ENCODE measurements around the gene FBN2.

FBN2 gene

GRCh38 chr5:128538250-128539037, 399 bp upstream of the FBN2 start:
- peaks cover 2% of the 10 kb centered on the region for H3K79me2 ChIP-seq (ENCODE audit: control insufficient read depth, insufficient read depth, low read length, poor library complexity)
- H3K4ac ChIP-seq (ENCODE audit: low read depth, low read length): peak overlapping the region; percentile 30
- H3K4me2 ChIP-seq (ENCODE audit: low read length): peak overlapping the region; percentile 88
- H2BK12ac ChIP-seq (ENCODE audit: low read length): peak overlapping the region; percentile 13
- H4K91ac ChIP-seq (ENCODE audit: low read depth, low read length): peak overlapping the region; percentile 65
- H3K79me1 ChIP-seq (ENCODE audit: low read length): peaks cover 11% of the 10 kb centered on the region
- H3K4me3 ChIP-seq (ENCODE audit: low read depth, low read length): peak overlapping the region; percentile 91
- H3K36me3 ChIP-seq (ENCODE audit: control insufficient read depth in 1 of 2, insufficient read depth in 2 of 2, low read length in 2 of 2): no peaks in the 10 kb centered on the region
- peak overlapping the region; percentile 55 for H3K27ac ChIP-seq (ENCODE audit: low read depth, low read length)
- no peak overlapping the region for H2AK5ac ChIP-seq (ENCODE audit: low read length)
- peak overlapping the region; percentile 33 for H2AFZ ChIP-seq (ENCODE audit: insufficient read depth, low read length, poor library complexity)
- peaks cover 2% of the 10 kb centered on the region for H3K9me3 ChIP-seq (ENCODE audit: insufficient read depth, low read depth, low read length)
- H4K8ac ChIP-seq (ENCODE audit: low read depth, low read length): peak overlapping the region; percentile 59
- no CpG with 5 or more reads among the region's 65 CpGs for WGBS (ENCODE audit: extremely low coverage, insufficient coverage, insufficient read length)
- peak overlapping the region; percentile 79 for H2BK5ac ChIP-seq (ENCODE audit: low read depth, low read length, poor library complexity)
- peak overlapping the region; percentile 48 for H2BK120ac ChIP-seq (ENCODE audit: insufficient read depth, low read length, poor library complexity)
- H3K4me1 ChIP-seq (ENCODE audit: control insufficient read depth in 1 of 2, insufficient read depth in 2 of 2, low read length in 2 of 2): peaks cover 0 to 4% of the 10 kb centered on the region in 2 experiments
- peak; percentile 41 to 56 for DNase-seq
- peak overlapping the region; percentile 72 for H3K14ac ChIP-seq (ENCODE audit: low read length)
- H3K18ac ChIP-seq (ENCODE audit: low read length): peak overlapping the region; percentile 80
- peak overlapping the region; percentile 68 for H4K12ac ChIP-seq (ENCODE audit: low read depth, low read length)
- H3K23ac ChIP-seq (ENCODE audit: low read length): no peak overlapping the region
- H3K27me3 ChIP-seq (ENCODE audit: insufficient read depth, low read length): no peaks in the 10 kb centered on the region
- H3K9ac ChIP-seq (ENCODE audit: low read length): peak overlapping the region; percentile 63

DNA sequence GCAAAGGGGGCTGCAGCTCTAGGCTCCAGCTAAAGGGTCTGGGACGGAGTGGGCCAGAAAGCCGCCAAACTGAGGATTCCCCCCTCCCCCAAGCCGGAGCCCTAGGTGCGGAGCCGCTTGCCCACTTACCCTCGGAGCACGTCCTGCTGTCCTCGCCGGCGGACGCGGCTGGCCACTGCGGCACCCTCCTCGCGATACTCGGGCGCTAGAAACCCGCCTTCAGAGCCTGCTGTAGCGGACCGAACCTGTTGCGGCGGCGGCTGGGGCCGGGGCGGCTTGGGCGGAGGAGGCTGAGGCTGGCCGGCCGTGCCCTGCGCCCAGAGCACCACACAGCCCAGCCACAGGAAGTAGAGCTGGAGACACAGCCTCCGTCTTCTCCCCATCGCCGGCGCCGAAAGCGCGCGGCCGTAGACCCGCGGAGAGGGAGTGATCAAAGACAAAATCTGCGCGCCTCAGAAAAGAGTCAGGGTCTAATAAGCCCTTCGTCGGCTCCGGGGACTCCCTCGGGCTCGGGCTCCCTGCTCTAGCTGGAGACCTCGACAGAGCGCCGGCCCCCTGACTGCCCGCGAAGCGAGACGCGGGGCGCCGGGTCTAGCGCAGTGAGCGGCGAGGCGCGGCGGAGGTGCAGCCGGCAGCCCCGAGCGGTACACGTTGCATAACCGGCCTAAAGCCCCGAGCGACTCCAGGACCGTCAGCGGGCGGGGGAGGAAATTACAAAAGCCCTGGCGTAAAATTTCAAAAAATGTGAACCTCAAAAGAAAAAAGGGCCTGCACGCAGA, 635 bp downstream of the FBN2 start:
- H3K9me3 ChIP-seq (ENCODE audit: insufficient read depth, low read depth, low read length): no peaks in the 10 kb centered on the region
- H3K4me2 ChIP-seq (ENCODE audit: low read length): peak overlapping the region; percentile 88
- H3K4me3 ChIP-seq (ENCODE audit: low read depth, low read length): peak overlapping the region; percentile 91
- peaks cover 3 to 7% of the 10 kb centered on the region in 2 experiments for H3K4me1 ChIP-seq (ENCODE audit: control insufficient read depth in 1 of 2, insufficient read depth in 2 of 2, low read length in 2 of 2)
- peak overlapping the region; percentile 72 for H3K9ac ChIP-seq (ENCODE audit: low read length)
- peak overlapping the region; percentile 10 for H2BK120ac ChIP-seq (ENCODE audit: insufficient read depth, low read length, poor library complexity)
- H3K23ac ChIP-seq (ENCODE audit: low read length): no peak overlapping the region
- peak overlapping the region; percentile 4 for H3K18ac ChIP-seq (ENCODE audit: low read length)
- H2AFZ ChIP-seq (ENCODE audit: insufficient read depth, low read length, poor library complexity): peak overlapping the region; percentile 18
- H4K8ac ChIP-seq (ENCODE audit: low read depth, low read length): peak overlapping the region; percentile 6
- DNase-seq: peak; percentile 30 to 63
- H4K91ac ChIP-seq (ENCODE audit: low read depth, low read length): peak overlapping the region; percentile 25
- no peaks in the 10 kb centered on the region for H3K27me3 ChIP-seq (ENCODE audit: insufficient read depth, low read length)
- peak overlapping the region; percentile 16 for H3K4ac ChIP-seq (ENCODE audit: low read depth, low read length)
- WGBS (ENCODE audit: extremely low coverage, insufficient coverage, insufficient read length): no CpG with 5 or more reads among the region's 75 CpGs
- H2BK5ac ChIP-seq (ENCODE audit: low read depth, low read length, poor library complexity): peak overlapping the region; percentile 2
- H3K14ac ChIP-seq (ENCODE audit: low read length): peak overlapping the region; percentile 69
- peaks cover 11% of the 10 kb centered on the region for H3K79me1 ChIP-seq (ENCODE audit: low read length)
- H3K79me2 ChIP-seq (ENCODE audit: control insufficient read depth, insufficient read depth, low read length, poor library complexity): peaks cover 2% of the 10 kb centered on the region
- no peak overlapping the region for H2AK5ac ChIP-seq (ENCODE audit: low read length)
- peak overlapping the region; percentile 5 for H3K27ac ChIP-seq (ENCODE audit: low read depth, low read length)
- H3K36me3 ChIP-seq (ENCODE audit: control insufficient read depth in 1 of 2, insufficient read depth in 2 of 2, low read length in 2 of 2): no peaks in the 10 kb centered on the region
- no peak overlapping the region for H2BK12ac ChIP-seq (ENCODE audit: low read length)
- H4K12ac ChIP-seq (ENCODE audit: low read depth, low read length): no peak overlapping the region

DNA sequence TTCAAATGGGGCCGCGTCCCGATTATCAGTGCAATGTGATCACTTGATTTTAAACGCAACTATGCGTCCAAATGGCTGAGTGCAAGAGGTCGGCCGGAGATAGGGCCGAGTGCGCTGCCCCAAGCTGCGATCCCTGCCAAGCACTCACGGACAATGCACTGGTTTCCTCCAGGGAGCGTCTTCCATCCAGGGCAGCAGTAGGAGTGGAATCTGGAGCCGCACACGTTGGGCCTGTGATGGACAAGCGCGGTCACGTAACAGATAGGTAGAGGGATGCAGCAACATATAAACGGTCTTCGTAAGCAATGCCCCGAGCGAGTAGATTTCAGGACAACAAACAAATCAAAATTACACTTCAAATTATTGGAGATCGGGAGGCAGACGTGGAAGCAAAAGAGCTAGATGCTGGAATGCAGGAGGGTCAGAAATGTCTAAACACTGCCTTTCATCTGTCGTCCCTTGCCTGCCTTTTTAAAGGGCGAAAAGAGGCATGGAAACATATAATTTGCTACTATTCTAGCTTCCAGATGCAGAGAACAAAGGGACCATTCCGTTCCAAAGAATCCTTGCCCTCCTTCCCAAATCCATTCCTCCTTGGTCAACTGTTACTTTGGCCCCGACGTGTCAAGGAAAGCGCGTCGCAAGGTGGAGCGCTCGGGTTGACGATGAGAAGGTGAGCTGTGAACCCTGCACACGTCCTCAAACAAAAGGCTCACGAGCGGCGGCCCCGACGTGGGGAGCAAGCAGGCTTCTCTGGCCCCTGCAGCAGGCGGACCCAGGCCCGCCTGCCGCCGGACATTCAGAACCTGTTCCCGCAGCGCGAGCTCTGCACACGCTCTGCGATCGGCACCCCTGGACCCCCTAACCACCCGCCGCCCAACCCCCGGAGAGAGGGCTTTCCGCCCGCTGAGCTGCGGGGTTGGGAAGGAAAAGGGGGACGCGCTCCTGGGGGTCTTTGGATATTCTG, 1.5 kb downstream of the FBN2 start:
- Histone ChIP-seq H3K9ac (ENCODE audit: low read length) (no peak overlapping the region), H3K9me3 (ENCODE audit: insufficient read depth, low read depth, low read length) (no peaks in the 10 kb centered on the region), H3K4me1 (ENCODE audit: control insufficient read depth in 1 of 2, insufficient read depth in 2 of 2, low read length in 2 of 2) (peaks cover 7 to 12% of the 10 kb centered on the region in 2 experiments), H3K4me3 (ENCODE audit: low read depth, low read length) (peak overlapping the region; percentile 91), H3K27me3 (ENCODE audit: insufficient read depth, low read length) (no peaks in the 10 kb centered on the region), H4K8ac (ENCODE audit: low read depth, low read length) (no peak overlapping the region), H3K23ac (ENCODE audit: low read length) (no peak overlapping the region), H3K27ac (ENCODE audit: low read depth, low read length) (no peak overlapping the region), H3K79me2 (ENCODE audit: control insufficient read depth, insufficient read depth, low read length, poor library complexity) (peaks cover 2% of the 10 kb centered on the region), H3K14ac (ENCODE audit: low read length) (peak overlapping the region; percentile 69), H2AK5ac (ENCODE audit: low read length) (no peak overlapping the region), H3K79me1 (ENCODE audit: low read length) (peaks cover 11% of the 10 kb centered on the region), H4K12ac (ENCODE audit: low read depth, low read length) (no peak overlapping the region), H2BK12ac (ENCODE audit: low read length) (peak overlapping the region; percentile 33), H3K4me2 (ENCODE audit: low read length) (peak overlapping the region; percentile 88), H2BK5ac (ENCODE audit: low read depth, low read length, poor library complexity) (no peak overlapping the region), H3K4ac (ENCODE audit: low read depth, low read length) (peak overlapping the region; percentile 17), H2AFZ (ENCODE audit: insufficient read depth, low read length, poor library complexity) (peak overlapping the region; percentile 18), H2BK120ac (ENCODE audit: insufficient read depth, low read length, poor library complexity) (no peak overlapping the region), H3K18ac (ENCODE audit: low read length) (peak overlapping the region; percentile 22), H3K36me3 (ENCODE audit: control insufficient read depth in 1 of 2, insufficient read depth in 2 of 2, low read length in 2 of 2) (no peaks in the 10 kb centered on the region), H4K91ac (ENCODE audit: low read depth, low read length) (peak overlapping the region; percentile 25)
- DNase-seq: peak; percentile 34 to 47
- WGBS (ENCODE audit: extremely low coverage, insufficient coverage, insufficient read length): no CpG with 5 or more reads among the region's 58 CpGs

GRCh38 chr5:128535251-128535650, 2.8 kb downstream of the FBN2 start:
- no peak overlapping the region for H2AK5ac ChIP-seq (ENCODE audit: low read length)
- DNase-seq: no peak
- no peaks in the 10 kb centered on the region for H3K27me3 ChIP-seq (ENCODE audit: insufficient read depth, low read length)
- H3K4me3 ChIP-seq (ENCODE audit: low read depth, low read length): no peak overlapping the region
- no peak overlapping the region for H2BK120ac ChIP-seq (ENCODE audit: insufficient read depth, low read length, poor library complexity)
- no peak overlapping the region for H3K9ac ChIP-seq (ENCODE audit: low read length)
- no CpG with 5 or more reads among the region's 1 CpG for WGBS (ENCODE audit: extremely low coverage, insufficient coverage, insufficient read length)
- H3K79me2 ChIP-seq (ENCODE audit: control insufficient read depth, insufficient read depth, low read length, poor library complexity): peaks cover 2% of the 10 kb centered on the region
- no peaks in the 10 kb centered on the region for H3K36me3 ChIP-seq (ENCODE audit: control insufficient read depth in 1 of 2, insufficient read depth in 2 of 2, low read length in 2 of 2)
- no peak overlapping the region for H2AFZ ChIP-seq (ENCODE audit: insufficient read depth, low read length, poor library complexity)
- no peak overlapping the region for H3K4me2 ChIP-seq (ENCODE audit: low read length)
- no peak overlapping the region for H3K27ac ChIP-seq (ENCODE audit: low read depth, low read length)
- H3K18ac ChIP-seq (ENCODE audit: low read length): no peak overlapping the region
- H3K9me3 ChIP-seq (ENCODE audit: insufficient read depth, low read depth, low read length): no peaks in the 10 kb centered on the region
- no peak overlapping the region for H2BK5ac ChIP-seq (ENCODE audit: low read depth, low read length, poor library complexity)
- H3K14ac ChIP-seq (ENCODE audit: low read length): no peak overlapping the region
- no peak overlapping the region for H4K91ac ChIP-seq (ENCODE audit: low read depth, low read length)
- H4K8ac ChIP-seq (ENCODE audit: low read depth, low read length): no peak overlapping the region
- H3K23ac ChIP-seq (ENCODE audit: low read length): no peak overlapping the region
- peaks cover 7 to 12% of the 10 kb centered on the region in 2 experiments for H3K4me1 ChIP-seq (ENCODE audit: control insufficient read depth in 1 of 2, insufficient read depth in 2 of 2, low read length in 2 of 2)
- H2BK12ac ChIP-seq (ENCODE audit: low read length): no peak overlapping the region
- no peak overlapping the region for H3K4ac ChIP-seq (ENCODE audit: low read depth, low read length)
- H4K12ac ChIP-seq (ENCODE audit: low read depth, low read length): no peak overlapping the region
- peaks cover 11% of the 10 kb centered on the region for H3K79me1 ChIP-seq (ENCODE audit: low read length)

Data from trophoblast cell (in vitro differentiated cells and primary cell).